IgD-negative memory B cell (primary cell): ENCODE results near the gene C1orf226. TPM values are rescaled to one million over a fixed set of nuclear protein-coding genes. Genes with fewer than 3 reads are reported as not detected.

Source experiments
- H3K27ac Mint-ChIP-seq, 3 donors: one replicate each; pipeline ENCODE4 v1.8.0; 2020 to 2022; ENCODE audit warnings: mild to moderate bottlenecking in 3 of 3, mixed read lengths in 3 of 3, moderate library complexity in 1 of 3
- H3K27me3 Mint-ChIP-seq: one replicate; pipeline ENCODE4 v1.8.0; 2021; ENCODE audit warnings: mixed read lengths
- H3K36me3 Mint-ChIP-seq: one replicate; pipeline ENCODE4 v1.8.0; 2020; ENCODE audit warnings: mild to moderate bottlenecking, mixed read lengths
- H3K4me1 Mint-ChIP-seq, 3 donors: one replicate each; pipeline ENCODE4 v1.8.0; 2020 to 2022; ENCODE audit warnings: mixed read lengths in 3 of 3, mild to moderate bottlenecking in 1 of 3
- H3K4me3 Mint-ChIP-seq, 4 donors: one replicate each; pipeline ENCODE4 v1.8.0; 2020 to 2022; ENCODE audit warnings: mild to moderate bottlenecking in 4 of 4, mixed read lengths in 4 of 4, moderate library complexity in 3 of 4
- H3K9me3 Mint-ChIP-seq, 3 donors: one replicate each; pipeline ENCODE4 v1.8.0; 2020 to 2021; ENCODE audit warnings: mixed read lengths in 3 of 3, mild to moderate bottlenecking in 1 of 3
- polyA plus RNA-seq: library from polyadenylated mRNA; unstranded; fragments of 300-500 nt; fragmentation: Illumina TruSeq; gene quantifications from one replicate; pipeline ENCODE4 v1.2.3, GENCODE V29; 2021

Gene C1orf226
- polyA plus RNA-seq, 1 donor from 2014 or later = not detected

DNA sequence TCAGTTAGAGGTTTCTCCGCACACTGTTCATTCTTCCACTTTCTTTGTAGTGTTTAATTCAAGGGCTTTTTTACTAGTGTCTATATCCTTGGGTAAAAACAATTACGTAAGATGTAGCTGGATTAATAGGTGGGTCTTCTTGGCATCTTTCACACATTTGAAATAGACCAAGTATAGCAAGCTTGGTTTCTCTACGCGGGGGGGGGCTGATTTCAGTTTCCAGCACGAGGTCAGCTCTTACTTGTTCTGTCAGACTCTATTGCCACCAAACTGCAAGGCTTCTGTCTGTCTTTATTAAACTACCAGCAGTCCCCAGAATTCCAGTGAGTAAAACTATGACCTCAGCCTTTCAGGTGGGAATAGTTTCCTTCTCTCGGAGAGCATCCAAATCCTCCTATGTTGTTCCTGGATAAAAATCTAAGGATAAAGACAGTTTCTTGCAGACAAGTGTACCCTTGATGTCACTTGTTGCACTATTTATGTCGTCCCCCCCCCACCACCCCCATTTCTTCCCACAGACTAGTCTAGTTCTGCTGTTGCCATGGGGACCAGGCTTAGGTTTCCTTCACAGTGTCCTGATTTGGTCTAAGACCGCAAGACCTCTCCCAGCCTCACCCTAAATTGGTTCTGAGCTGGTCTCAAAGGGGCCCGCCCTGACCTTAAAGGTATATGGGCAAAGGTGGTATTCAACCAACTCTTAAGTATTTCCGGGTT, 21.8 kb upstream of the C1orf226 start:
- Mint-ChIP-seq H3K27me3 (peaks cover 20% of the 10 kb centered on the region), H3K36me3 (no peaks in the 10 kb centered on the region), H3K4me1 (peaks cover 0 to 5% (median 0%) of the 10 kb centered on the region in 3 donors), H3K4me3 (no peak overlapping the region), H3K27ac (peak overlapping the region in 1 of 3 donors; percentile 44), H3K9me3 (peaks cover 0 to 1% (median 0%) of the 10 kb centered on the region in 3 donors)

DNA sequence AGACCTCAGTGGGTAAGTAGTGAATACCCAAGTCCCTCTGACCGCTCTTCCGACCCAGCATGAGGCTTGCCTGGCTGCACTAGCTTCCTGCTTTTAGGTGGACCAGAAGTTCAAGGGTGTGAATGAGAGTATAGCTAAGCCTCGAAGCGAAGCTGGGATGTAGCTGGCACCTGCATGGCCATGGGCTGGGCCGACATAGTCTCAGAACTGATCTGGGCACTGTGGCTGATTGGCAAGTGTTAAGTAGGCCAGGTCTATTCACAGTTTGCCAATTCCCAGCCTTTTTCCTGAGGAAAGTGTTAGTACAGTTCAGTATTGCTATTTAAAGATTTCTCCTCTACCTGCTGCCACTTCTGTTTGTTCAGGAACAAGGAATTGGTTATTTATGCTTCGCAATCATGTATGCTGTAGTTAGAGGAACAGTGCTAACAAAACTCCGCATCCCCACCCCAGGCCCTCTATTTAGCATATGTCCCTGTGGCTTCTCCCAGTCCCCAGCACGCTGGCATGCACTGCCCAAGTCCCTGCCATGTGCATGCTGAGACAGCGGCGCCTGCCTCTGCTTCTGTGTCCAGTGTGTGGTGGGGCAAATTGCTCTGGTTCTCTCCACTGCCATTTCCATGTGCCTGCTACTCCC, 21.2 kb upstream of the C1orf226 start:
- H3K27me3 Mint-ChIP-seq = peaks cover 20% of the 10 kb centered on the region
- no peaks in the 10 kb centered on the region for H3K36me3 Mint-ChIP-seq
- peaks cover 0 to 5% (median 0%) of the 10 kb centered on the region in 3 donors for H3K4me1 Mint-ChIP-seq
- H3K9me3 Mint-ChIP-seq = peaks cover 0 to 1% (median 0%) of the 10 kb centered on the region in 3 donors
- no peak overlapping the region for H3K4me3 Mint-ChIP-seq
- peak overlapping the region in 1 of 3 donors; percentile 44 for H3K27ac Mint-ChIP-seq

DNA sequence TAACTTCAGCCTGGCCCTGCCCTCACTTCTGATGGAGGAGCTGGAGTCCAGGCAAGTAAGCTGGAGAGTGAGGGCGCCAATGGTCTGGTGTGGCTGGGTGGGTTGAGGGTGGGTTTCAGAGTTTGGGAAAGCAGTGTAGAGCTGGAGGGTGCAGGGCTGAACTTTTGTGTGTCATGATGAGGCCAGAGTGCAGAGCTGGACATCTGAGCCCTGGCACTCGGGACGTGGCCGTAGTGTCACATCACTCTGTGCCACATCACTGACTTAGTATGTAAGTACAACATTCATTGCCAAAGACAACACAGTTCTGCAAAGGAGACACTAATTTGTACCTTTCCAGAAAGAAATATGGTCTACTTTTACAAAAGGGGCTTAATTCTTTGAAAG, 20.7 kb upstream of the C1orf226 start:
- no peak overlapping the region for H3K4me3 Mint-ChIP-seq
- H3K9me3 Mint-ChIP-seq = peaks cover 0 to 1% (median 0%) of the 10 kb centered on the region in 3 donors
- peaks cover 0 to 5% (median 0%) of the 10 kb centered on the region in 3 donors for H3K4me1 Mint-ChIP-seq
- peaks cover 20% of the 10 kb centered on the region for H3K27me3 Mint-ChIP-seq
- no peaks in the 10 kb centered on the region for H3K36me3 Mint-ChIP-seq
- H3K27ac Mint-ChIP-seq = no peak overlapping the region

DNA sequence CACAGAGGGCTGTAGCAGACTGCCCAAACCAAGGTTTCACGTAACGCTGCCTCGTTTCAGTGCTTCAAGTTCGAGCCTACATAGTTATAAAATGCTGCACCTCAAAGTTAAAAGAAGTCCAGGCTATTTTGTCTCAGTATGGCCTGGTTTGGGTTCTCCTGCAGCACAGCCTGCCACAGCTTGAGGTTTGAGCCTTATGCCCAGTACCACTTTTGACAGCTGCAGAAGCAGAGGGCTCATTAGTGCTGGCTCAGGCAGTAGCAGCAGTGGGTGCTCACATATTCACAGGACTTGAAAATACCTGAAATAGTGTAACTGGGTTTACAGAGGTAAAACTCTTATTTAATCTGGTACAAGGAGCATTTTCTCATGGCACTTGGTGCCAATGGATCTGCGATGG, 20.2 kb upstream of the C1orf226 start:
- H3K36me3 Mint-ChIP-seq = no peaks in the 10 kb centered on the region
- H3K4me1 Mint-ChIP-seq = peaks cover 0 to 5% (median 0%) of the 10 kb centered on the region in 3 donors
- no peak overlapping the region for H3K27ac Mint-ChIP-seq
- no peak overlapping the region for H3K4me3 Mint-ChIP-seq
- H3K27me3 Mint-ChIP-seq = peaks cover 16% of the 10 kb centered on the region
- peaks cover 0 to 1% (median 0%) of the 10 kb centered on the region in 3 donors for H3K9me3 Mint-ChIP-seq

DNA sequence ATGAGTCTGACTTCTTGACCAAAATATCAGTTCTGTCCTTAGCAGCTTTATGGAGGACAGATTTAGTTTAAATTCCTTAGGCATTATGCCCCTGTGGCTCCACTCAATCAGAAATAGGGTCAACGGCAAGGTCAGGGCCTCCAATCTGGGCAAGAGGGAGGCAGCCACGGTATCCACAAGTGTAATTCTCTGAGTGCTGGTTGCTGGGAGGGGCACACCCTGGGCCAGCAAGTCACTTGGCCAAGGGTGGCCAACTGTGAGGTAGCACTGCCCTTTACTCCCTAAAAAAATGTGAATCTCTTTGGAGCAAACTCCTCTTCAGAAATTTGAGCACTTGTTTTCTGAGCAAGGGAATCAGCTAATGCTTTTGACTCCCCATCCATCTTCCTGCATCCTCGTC, 17.7 kb upstream of the C1orf226 start:
- Mint-ChIP-seq H3K4me1 (peaks cover 0 to 5% (median 0%) of the 10 kb centered on the region in 3 donors), H3K36me3 (no peaks in the 10 kb centered on the region), H3K9me3 (peaks cover 0 to 1% (median 0%) of the 10 kb centered on the region in 3 donors), H3K27me3 (peaks cover 8% of the 10 kb centered on the region), H3K4me3 (no peak overlapping the region), H3K27ac (no peak overlapping the region)

DNA sequence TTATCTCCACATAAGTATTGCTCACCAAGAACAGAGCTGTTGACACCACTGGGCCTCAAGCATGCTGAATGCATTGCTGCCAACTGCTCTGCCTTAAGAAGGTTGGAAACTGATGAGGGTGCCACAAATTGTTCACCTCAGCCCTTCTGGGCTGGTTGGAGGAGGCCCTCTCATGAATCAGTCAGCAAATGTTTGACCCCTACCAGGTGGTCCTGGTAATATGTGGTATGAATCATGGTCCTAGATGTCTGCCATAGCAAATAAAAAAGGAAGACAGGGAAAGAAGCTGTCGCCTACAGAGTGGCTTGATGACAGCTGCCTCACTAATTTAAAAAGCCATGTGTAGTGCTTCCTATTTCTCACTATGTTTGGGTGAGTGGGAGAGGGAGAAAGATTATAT, 17.0 kb upstream of the C1orf226 start:
- Mint-ChIP-seq H3K36me3 (no peaks in the 10 kb centered on the region), H3K27me3 (peaks cover 6% of the 10 kb centered on the region)

DNA sequence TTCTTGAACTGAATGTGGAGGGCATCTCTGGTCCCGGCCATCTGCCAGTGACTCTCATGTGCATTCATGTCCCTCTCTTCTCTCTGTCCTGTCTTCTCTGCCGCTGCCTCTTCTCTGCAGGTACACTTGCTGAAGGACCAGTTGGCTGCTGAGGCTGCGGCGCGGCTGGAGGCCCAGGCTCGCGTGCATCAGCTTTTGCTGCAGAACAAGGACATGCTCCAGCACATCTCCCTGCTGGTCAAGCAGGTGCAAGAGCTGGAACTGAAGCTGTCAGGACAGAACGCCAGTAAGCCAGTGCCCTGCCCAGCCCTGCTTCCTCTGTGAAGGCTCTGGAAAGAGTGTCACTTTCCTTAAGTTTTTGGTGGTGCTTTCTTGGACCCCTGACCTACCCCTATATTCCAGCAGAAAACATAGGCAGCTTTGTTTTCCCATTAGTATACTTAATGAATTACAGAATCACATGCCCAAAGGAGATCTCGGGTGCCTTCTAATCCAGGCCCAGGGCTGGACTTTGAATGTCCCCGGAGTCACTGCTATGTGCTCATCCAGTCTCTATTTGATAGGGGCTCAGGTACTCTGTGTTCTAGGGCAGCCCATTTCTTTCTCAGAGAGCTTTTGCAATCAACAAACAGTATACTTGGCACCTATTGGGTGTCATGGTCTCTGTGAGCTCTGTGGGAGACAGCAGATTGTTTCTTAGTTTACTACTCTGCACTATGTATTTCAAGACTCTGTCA, 16.1 kb upstream of the C1orf226 start:
- Mint-ChIP-seq H3K36me3 (no peaks in the 10 kb centered on the region), H3K4me3 (peak overlapping the region in 1 of 4 donors; percentile 33), H3K27ac (no peak overlapping the region), H3K27me3 (peaks cover 5% of the 10 kb centered on the region), H3K4me1 (peaks cover 0 to 5% (median 0%) of the 10 kb centered on the region in 3 donors), H3K9me3 (peaks cover 0 to 1% (median 0%) of the 10 kb centered on the region in 3 donors)

More for the DNA sequence above, 17.0 kb upstream of the C1orf226 start:
- H3K4me1 Mint-ChIP-seq = peaks cover 0 to 5% (median 0%) of the 10 kb centered on the region in 3 donors
- no peak overlapping the region for H3K4me3 Mint-ChIP-seq
- peaks cover 0 to 1% (median 0%) of the 10 kb centered on the region in 3 donors for H3K9me3 Mint-ChIP-seq
- no peak overlapping the region for H3K27ac Mint-ChIP-seq

DNA sequence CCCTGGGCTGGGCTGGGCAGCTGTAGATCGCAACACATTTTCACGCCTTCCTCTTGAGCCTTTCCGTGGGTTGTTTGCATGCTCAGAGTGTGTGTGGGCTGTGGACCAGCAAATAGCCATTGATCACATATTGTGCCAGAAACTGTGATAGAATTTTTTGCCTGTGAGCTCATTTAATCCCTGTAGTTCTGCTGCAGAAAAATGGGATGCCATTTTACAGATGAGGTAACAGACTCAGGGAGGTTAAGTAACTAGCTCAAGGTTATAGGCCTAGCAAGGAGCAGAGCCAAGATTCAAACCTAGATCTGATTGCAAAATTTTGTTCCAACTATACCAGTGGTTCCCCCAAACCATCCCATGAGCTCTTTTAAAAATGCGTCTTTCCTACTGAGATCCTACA, 15.4 kb upstream of the C1orf226 start:
- Mint-ChIP-seq H3K4me1 (peaks cover 0 to 5% (median 0%) of the 10 kb centered on the region in 3 donors), H3K4me3 (no peak overlapping the region), H3K27me3 (peaks cover 5% of the 10 kb centered on the region), H3K27ac (no peak overlapping the region), H3K9me3 (peaks cover 0 to 1% (median 0%) of the 10 kb centered on the region in 3 donors), H3K36me3 (no peaks in the 10 kb centered on the region)

DNA sequence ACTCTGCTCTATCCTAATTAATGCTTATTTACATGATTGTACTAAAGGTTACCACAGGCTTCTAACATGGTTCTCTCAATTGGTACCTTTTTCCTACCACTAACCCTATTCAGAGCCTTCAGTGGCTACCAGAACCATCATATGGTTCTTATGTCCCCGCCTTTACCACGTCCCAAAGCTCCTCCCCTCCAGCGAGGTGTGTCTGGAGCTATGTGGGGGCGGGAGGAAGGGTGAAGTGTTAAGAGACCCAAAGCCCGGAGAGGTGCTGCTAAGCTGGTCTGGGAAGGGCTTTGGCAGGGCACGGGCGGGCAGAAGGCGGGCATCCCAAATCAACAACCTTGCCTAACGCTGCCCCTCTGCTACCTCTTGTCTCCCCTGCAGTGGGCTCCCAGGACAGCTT, 14.9 kb upstream of the C1orf226 start:
- Mint-ChIP-seq H3K27me3 (peaks cover 5% of the 10 kb centered on the region), H3K4me3 (no peak overlapping the region), H3K4me1 (peaks cover 0 to 2% (median 0%) of the 10 kb centered on the region in 3 donors), H3K36me3 (no peaks in the 10 kb centered on the region), H3K27ac (no peak overlapping the region), H3K9me3 (peaks cover 0 to 1% (median 0%) of the 10 kb centered on the region in 3 donors)

DNA sequence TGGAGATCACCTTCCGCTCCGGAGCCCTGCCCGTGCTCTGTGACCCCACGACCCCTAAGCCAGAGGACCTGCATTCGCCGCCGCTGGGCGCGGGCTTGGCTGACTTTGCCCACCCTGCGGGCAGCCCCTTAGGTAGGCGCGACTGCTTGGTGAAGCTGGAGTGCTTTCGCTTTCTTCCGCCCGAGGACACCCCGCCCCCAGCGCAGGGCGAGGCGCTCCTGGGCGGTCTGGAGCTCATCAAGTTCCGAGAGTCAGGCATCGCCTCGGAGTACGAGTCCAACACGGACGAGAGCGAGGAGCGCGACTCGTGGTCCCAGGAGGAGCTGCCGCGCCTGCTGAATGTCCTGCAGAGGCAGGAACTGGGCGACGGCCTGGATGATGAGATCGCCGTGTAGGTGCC, 14.5 kb upstream of the C1orf226 start:
- no peaks in the 10 kb centered on the region for H3K4me1 Mint-ChIP-seq
- H3K4me3 Mint-ChIP-seq = no peak overlapping the region
- no peaks in the 10 kb centered on the region for H3K36me3 Mint-ChIP-seq
- no peak overlapping the region for H3K27ac Mint-ChIP-seq
- peaks cover 8% of the 10 kb centered on the region for H3K27me3 Mint-ChIP-seq
- H3K9me3 Mint-ChIP-seq = peaks cover 0 to 1% (median 0%) of the 10 kb centered on the region in 3 donors

DNA sequence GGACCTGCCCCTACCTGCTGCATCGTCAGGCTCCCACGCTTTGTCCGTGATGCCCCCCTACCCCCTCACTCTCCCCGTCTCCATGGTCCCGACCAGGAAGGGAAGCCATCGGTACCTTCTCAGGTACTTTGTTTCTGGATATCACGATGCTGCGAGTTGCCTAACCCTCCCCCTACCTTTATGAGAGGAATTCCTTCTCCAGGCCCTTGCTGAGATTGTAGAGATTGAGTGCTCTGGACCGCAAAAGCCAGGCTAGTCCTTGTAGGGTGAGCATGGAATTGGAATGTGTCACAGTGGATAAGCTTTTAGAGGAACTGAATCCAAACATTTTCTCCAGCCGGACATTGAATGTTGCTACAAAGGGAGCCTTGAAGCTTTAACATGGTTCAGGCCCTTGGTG, 13.8 kb upstream of the C1orf226 start:
- H3K4me1 Mint-ChIP-seq = no peaks in the 10 kb centered on the region
- H3K9me3 Mint-ChIP-seq = peaks cover 0 to 1% (median 0%) of the 10 kb centered on the region in 3 donors
- H3K36me3 Mint-ChIP-seq = no peaks in the 10 kb centered on the region
- H3K4me3 Mint-ChIP-seq = no peak overlapping the region
- H3K27ac Mint-ChIP-seq = no peak overlapping the region
- peaks cover 7% of the 10 kb centered on the region for H3K27me3 Mint-ChIP-seq

DNA sequence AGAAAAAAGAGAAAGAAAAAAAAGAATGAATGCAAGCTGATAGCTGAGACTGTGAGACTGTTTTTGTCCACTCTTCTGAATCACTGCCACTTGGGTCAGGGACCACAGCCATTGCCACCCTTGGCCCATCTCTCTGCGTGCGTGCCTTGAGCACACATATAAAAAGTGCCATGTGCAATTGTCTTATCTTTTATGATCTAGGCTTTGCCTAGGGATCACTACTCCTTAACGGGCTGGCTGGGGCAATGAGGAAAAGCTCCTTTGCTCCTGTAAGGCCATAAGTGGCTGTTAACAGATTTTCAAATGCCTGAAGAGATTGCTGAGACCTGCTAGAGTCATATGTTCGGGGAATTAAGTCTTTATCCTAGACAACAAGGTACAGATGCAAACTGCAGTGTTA, 13.1 kb upstream of the C1orf226 start:
- Mint-ChIP-seq H3K36me3 (no peaks in the 10 kb centered on the region), H3K27ac (no peak overlapping the region), H3K4me3 (no peak overlapping the region), H3K4me1 (no peaks in the 10 kb centered on the region), H3K27me3 (peaks cover 6% of the 10 kb centered on the region), H3K9me3 (no peaks in the 10 kb centered on the region)

DNA sequence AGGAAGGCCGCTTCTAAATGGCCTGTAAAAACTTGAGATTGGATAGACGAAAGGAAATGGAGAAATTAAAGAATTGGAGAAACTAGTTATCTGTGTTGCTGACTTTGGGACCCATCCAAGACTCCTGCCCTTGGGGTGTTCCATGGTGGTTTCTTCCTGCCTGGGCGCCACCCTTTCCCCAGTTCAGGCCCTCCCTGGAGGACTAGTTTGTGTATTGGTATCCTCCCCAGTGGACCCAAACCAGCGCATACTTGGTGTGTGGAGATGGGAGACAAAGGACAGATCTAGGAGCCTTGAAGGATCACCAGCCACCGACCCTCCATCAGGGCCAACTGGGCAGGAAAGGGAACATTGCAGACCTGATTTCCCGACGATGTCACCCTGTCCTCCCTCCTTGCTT, 12.0 kb upstream of the C1orf226 start:
- no peaks in the 10 kb centered on the region for H3K9me3 Mint-ChIP-seq
- no peaks in the 10 kb centered on the region for H3K4me1 Mint-ChIP-seq

DNA sequence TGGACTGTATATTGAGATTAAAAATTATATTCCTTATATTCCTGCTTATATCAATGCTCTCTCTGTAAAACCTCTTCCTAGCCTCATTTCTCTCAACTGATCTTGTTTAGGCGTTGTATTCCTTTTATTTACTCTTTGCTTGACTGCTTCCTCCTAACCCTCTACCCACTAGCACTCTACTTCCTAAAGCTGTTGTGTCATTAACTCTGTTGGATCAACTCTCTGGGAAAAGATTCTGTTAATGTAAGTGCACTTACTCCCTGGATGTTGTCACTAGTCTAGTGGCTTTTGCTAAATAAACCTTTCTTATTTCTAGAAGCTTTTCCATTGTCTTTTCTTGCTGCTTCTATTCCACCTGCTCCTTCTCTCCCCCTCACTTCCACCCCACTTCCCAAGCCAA, 11.4 kb upstream of the C1orf226 start:
- H3K9me3 Mint-ChIP-seq = no peaks in the 10 kb centered on the region
- no peak overlapping the region for H3K4me3 Mint-ChIP-seq
- no peaks in the 10 kb centered on the region for H3K4me1 Mint-ChIP-seq
- H3K27me3 Mint-ChIP-seq = peaks cover 6% of the 10 kb centered on the region
- no peaks in the 10 kb centered on the region for H3K36me3 Mint-ChIP-seq
- H3K27ac Mint-ChIP-seq = no peak overlapping the region

More for the DNA sequence above, 12.0 kb upstream of the C1orf226 start:
- H3K4me3 Mint-ChIP-seq = no peak overlapping the region
- H3K27me3 Mint-ChIP-seq = peaks cover 6% of the 10 kb centered on the region
- no peaks in the 10 kb centered on the region for H3K36me3 Mint-ChIP-seq
- no peak overlapping the region for H3K27ac Mint-ChIP-seq

DNA sequence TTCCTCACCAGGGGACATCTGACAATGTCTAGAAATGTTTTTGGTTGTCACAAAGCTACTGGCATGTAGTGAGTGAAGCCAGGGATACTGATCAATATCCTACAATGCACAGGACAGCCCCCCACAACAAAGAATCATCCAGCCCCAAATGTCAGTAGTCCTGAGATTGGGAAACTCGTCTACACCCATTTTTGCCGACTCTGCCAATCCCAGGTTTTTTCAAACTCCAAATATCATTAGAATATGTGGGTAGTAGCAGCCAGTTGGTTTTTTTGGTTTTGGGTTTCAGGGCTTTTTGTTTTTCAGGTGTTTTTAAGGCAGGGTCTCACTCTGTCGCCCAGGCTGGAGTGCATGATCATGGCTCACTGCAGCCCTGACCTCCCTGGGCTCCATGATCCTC, 10.8 kb upstream of the C1orf226 start:
- peaks cover 6% of the 10 kb centered on the region for H3K27me3 Mint-ChIP-seq
- H3K4me1 Mint-ChIP-seq = no peaks in the 10 kb centered on the region
- H3K9me3 Mint-ChIP-seq = no peaks in the 10 kb centered on the region
- no peak overlapping the region for H3K4me3 Mint-ChIP-seq
- H3K36me3 Mint-ChIP-seq = no peaks in the 10 kb centered on the region
- H3K27ac Mint-ChIP-seq = no peak overlapping the region
